Measurements from ENCODE around the gene MTAP.

Gene MTAP

GRCh38 chr9:21795483-21795882 lies 7.0 kb upstream of the MTAP start:
- H3K9me3 ChIP-seq (ENCODE audit: control insufficient read depth, insufficient read depth, low read depth, low read length) = no peaks in the 10 kb centered on the region
- ChIA-PET CTCF (interaction anchor here (0.9 to 1.3 kb wide), 5 partner anchors 86 to 600 kb away, joined by 3 to 4 read pairs (median 3); no protein-coding TSS in a partner anchor), POLR2A (no interaction called here)
- H3K36me3 ChIP-seq (ENCODE audit: control insufficient read depth in 2 of 2, insufficient read depth in 1 of 2, low read length in 2 of 2) = no peaks in the 10 kb centered on the region
- no peak overlapping the region for H3K27ac ChIP-seq (ENCODE audit: extremely low read depth, low read depth, low read length)
- H3K4me3 ChIP-seq (ENCODE audit: low read depth, low read length) = no peak overlapping the region
- no peak for TF ChIP-seq PRDM1 (tag by site-specific recombination; IDR thresholded peaks at IDR 0.05)
- TF ChIP-seq ZNF529 (tag by site-specific recombination; IDR thresholded peaks at IDR 0.05; ENCODE audit: insufficient replicate concordance) = no peak
- no peak for TF ChIP-seq ZSCAN30 (tag by site-specific recombination; IDR thresholded peaks at IDR 0.05)
- TF ChIP-seq ZNF561 (tag by site-specific recombination; IDR thresholded peaks at IDR 0.05; ENCODE audit: borderline replicate concordance) = no peak
- TF ChIP-seq, protein P1, sequence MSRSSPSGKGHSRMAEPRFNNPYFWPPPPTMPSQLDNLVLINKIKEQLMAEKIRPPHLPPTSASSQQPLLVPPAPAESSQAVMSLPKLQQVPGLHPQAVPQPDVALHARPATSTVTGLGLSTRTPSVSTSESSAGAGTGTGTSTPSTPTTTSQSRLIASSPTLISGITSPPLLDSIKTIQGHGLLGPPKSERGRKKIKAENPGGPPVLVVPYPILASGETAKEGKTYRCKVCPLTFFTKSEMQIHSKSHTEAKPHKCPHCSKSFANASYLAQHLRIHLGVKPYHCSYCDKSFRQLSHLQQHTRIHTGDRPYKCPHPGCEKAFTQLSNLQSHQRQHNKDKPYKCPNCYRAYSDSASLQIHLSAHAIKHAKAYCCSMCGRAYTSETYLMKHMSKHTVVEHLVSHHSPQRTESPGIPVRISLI (tag by site-specific recombination; IDR thresholded peaks at IDR 0.05) = no peak
- no peak for TF ChIP-seq ZNF214 (tag by site-specific recombination; IDR thresholded peaks at IDR 0.05; ENCODE audit: borderline replicate concordance)
- TF ChIP-seq ZNF558 (tag by site-specific recombination; IDR thresholded peaks at IDR 0.05) = no peak
- TF ChIP-seq ZNF518A (tag by site-specific recombination; conservative IDR thresholded peaks at IDR 0.05; ENCODE audit: low read depth) = no peak
- no peaks in the 10 kb centered on the region for H3K4me1 ChIP-seq (ENCODE audit: control insufficient read depth, insufficient read depth, low read length)

GRCh38 chr9:21796768-21797167 lies 5.7 kb upstream of the MTAP start:
- TF ChIP-seq ZNF221 (tag by site-specific recombination; IDR thresholded peaks at IDR 0.05; ENCODE audit: borderline replicate concordance) (no peak), ZNF521 (tag by site-specific recombination; IDR thresholded peaks at IDR 0.05) (no peak), ZNF157 (tag by site-specific recombination; IDR thresholded peaks at IDR 0.05) (no peak), ZEB2 (tag by site-specific recombination; IDR thresholded peaks at IDR 0.05) (no peak), ZBTB17 (tag by site-specific recombination; IDR thresholded peaks at IDR 0.05) (no peak), ZNF610 (tag by site-specific recombination; IDR thresholded peaks at IDR 0.05; ENCODE audit: borderline replicate concordance) (no peak), ZNF704 (tag by site-specific recombination; IDR thresholded peaks at IDR 0.05) (no peak), ZNF341 (tag by site-specific recombination; IDR thresholded peaks at IDR 0.05; ENCODE audit: low read depth) (no peak), BCL11A (tag by site-specific recombination; IDR thresholded peaks at IDR 0.05; ENCODE audit: low read depth) (no peak), AEBP2 (tag by site-specific recombination; IDR thresholded peaks at IDR 0.05; ENCODE audit: borderline replicate concordance) (no peak), ZNF548 (tag by site-specific recombination; IDR thresholded peaks at IDR 0.05) (no peak), ZNF560 (tag by site-specific recombination; IDR thresholded peaks at IDR 0.05; ENCODE audit: borderline replicate concordance) (no peak), ZNF768 (tag by site-specific recombination; IDR thresholded peaks at IDR 0.05) (no peak), ZNF175 (tag by site-specific recombination; IDR thresholded peaks at IDR 0.05) (no peak)
- TF ChIP-seq, protein P2, sequence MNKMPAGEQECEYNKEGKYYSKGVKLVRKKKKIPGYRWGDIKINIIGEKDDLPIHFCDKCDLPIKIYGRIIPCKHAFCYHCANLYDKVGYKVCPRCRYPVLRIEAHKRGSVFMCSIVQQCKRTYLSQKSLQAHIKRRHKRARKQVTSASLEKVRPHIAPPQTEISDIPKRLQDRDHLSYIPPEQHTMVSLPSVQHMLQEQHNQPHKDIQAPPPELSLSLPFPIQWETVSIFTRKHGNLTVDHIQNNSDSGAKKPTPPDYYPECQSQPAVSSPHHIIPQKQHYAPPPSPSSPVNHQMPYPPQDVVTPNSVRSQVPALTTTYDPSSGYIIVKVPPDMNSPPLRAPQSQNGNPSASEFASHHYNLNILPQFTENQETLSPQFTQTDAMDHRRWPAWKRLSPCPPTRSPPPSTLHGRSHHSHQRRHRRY (tag by site-specific recombination; IDR thresholded peaks at IDR 0.05) = no peak
- ChIA-PET POLR2A (no interaction called here), CTCF (interaction anchor here (0.6 to 1.3 kb wide), 4 partner anchors 19 to 602 kb away, joined by 3 to 4 read pairs (median 4); no protein-coding TSS in a partner anchor)
- Histone ChIP-seq H3K4me3 (ENCODE audit: low read depth, low read length) (no peak overlapping the region), H3K4me1 (ENCODE audit: control insufficient read depth, insufficient read depth, low read length) (no peaks in the 10 kb centered on the region), H3K36me3 (ENCODE audit: control insufficient read depth in 2 of 2, insufficient read depth in 1 of 2, low read length in 2 of 2) (no peaks in the 10 kb centered on the region), H3K9me3 (ENCODE audit: control insufficient read depth, insufficient read depth, low read depth, low read length) (no peaks in the 10 kb centered on the region), H3K27ac (ENCODE audit: extremely low read depth, low read depth, low read length) (no peak overlapping the region)
